ENCODE data around the gene FUOM.

The FUOM gene

GRCh38 chr10:133316266-133316665, 41.6 kb downstream of the FUOM start:
- DNase-seq = no peak

DNA sequence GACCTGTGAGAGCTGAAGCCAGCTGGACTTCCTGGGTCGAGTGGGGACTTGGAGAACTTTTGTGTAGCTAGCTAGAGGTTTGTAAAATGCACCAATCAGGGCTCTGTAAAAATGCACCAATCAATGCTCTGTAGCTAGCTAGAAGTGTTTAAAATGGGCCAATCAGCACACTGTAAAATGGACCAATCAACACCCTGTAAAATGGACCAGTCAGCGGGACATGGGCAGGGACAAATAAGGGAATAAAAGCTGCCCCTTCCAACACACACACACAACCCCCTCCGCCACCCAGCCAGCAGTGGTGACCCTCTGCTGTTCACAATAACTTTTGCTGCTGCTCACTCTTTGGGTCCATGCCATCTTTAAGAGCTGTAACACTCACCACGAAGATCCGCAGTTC, 42.0 kb downstream of the FUOM start:
- DNase-seq = peak in 1 of 56 donors; percentile 21

DNA sequence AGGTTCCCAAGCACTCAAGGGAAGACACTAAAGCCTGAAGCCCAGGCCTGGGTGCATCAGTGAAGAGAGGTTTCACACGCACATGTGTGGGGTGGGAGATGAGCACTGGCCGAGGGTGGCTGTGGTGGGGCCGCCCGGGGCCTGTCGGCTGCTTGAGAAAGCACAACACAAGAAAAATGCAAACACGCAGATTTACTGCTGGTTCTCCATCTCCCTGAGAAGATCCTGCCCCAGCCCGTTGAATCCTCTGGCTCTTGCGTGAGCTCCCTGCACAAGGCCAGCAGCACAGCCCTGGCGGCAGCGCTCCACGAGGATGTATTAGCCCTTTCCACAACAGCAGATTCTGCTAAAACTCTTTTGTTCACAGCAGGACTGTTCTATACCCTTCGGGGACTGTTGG, 42.9 kb downstream of the FUOM start:
- DNase-seq = no peak

DNA sequence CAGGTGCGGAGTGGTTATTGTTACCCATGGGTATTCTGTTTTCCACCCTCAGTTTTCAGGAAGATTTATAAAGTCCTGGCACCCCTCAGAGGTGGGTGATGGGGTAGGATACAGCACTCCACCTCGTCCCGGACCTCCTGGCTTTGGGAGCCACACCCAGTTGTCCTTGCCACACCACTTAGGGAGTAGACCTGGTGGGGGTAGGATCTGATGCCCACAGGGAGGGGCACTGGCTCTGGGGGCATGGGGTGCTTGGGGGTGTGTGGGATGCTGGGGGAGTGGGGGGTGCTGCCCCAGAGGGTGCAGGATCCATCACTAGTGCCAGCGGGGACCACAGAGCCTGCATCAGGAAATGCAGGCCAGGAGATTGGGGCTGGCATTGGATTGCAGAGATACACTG, 44.6 kb downstream of the FUOM start:
- DNase-seq = no peak

- DNase-seq = no peak
Measured at GRCh38 chr10:133312769-133313145, 45.1 kb downstream of the FUOM start.

DNA sequence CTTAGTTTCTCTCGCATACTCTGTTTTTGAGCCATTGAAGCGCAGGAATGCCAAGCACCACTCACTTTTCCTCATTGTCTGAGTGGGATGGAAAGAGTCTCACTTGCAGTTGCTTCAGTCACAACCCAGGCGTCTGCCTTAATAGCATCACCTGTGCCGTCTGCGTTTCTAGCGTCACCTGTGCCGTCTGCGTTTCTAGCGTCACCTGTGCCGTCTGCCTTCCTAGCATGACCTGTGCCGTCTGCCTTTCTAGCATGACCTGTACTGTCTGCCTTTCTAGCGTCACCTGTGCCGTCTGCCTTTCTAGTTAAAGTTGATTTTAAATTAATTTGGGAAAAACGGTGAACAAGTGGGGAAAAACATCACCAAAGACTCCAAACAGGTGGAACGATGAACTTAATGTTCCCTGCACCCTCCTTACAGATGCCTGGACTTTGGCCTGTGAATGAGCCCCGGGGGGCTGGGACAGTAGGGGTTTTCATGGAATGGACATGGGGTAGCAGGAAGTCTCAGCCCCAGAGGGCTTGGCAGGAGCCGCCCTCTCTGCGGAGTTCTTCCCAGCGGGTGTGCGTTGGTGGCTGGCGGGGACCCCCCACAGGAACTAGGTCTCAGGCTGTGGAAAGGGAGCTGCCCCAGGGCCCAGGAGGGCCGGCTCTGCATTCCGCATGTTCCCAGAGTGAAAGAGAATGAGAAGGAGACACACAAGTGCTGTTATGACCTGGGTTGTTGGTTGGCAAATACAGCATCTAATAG, 45.6 kb downstream of the FUOM start:
- no peak for DNase-seq

- DNase-seq = no peak
Measured at GRCh38 chr10:133311570-133311969, 46.2 kb downstream of the FUOM start.

DNA sequence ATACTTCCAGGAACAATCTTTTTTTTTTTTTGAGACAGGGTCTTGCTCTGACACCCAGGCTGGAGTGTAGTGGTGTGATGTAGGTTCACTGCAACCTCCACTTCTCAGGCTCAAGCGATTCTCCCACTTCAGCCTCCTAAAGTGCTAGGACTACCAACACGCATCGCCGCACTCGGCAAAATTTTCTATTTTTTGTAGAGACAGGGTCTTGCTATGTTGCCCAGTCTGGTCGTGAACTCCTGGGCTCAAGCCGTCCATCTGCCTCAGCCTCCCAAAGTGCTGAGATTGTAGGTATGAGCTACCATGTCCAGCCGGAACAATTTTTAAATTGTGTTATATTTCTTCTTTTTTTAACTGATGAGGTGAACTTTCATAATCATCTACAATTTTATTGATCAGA, 47.0 kb downstream of the FUOM start:
- DNase-seq = no peak

GRCh38 chr10:133310399-133310755, 47.4 kb downstream of the FUOM start:
- no peak for DNase-seq

GRCh38 chr10:133309720-133310398, 48.0 kb downstream of the FUOM start:
- no peak for DNase-seq

DNA sequence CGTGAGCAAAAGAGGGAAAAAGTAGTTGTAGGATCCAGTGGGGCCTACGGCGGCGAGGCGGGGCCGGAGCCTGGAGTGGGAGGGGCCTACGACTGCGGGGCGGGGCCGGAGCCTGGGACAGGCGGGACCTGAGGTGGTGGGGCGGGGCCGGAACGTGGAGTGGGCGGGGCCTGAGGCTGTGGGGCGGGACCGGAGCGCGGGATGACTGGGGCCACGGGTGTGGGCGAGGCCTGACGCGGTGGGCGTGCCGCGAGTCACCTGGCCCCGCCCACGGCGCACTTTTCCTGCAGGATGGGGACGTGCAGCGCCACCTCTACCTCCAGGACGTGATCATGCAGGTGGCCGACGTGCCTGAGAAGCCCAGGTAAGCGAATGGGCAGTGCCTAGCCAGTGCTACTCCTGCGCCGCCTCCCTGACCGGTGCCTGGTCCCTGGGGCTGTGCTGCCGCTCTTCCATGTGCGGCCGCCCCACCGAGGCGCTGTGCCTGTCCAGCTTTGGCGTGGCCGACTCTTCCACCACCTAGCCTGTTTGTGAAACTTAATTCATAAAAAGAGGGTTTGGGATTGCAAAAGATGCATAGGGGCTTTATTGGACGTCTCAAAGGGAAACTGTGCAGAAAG, 48.6 kb downstream of the FUOM start:
- DNase-seq = peak in 55 of 56 donors; percentile 68 to 94 (median 88)

DNA sequence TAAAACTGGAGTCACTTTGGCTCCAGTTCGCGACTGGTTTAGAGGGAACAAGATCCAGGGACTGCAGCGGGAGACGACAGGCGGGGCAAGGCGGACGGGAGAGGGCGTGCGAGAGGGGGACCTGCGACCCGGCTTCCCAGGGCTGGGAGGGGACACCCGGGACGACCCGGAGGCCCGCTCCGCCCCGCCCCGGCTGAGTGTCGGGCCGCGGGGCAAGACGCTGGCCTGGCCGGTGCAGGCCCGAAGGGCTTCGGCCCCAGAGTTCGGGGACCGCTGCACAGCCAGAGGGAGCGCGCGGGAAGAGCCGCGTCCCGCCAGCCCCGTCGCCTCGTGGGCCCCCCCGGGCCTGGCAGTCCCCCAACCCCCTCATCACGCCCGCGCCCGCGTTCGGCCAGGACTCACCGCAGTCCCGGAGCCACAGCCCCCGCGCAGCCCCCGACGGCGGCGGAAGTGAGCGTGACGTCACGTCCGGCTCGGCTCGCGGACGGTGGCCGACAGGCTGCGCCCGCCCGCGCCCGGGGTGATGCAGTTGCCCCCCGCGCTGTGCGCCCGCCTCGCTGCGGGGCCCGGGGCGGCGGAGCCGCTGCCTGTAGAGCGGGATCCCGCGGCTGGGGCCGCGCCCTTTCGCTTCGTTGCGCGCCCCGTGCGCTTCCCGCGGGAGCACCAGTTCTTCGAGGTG, 49.3 kb downstream of the FUOM start, which contains the start of the genes TUBGCP2 and ZNF511:
TUBGCP2 (minus strand) TSS at position 452 of the 679 bp plus-strand sequence. CDS start 5,931 bp downstream, outside the sequence.
ZNF511 (plus strand) TSS at position 494 of the 679 bp plus-strand sequence; CDS start at position 524, 30 bp downstream.
- peak in 52 of 56 donors; percentile 38 to 94 (median 86) for DNase-seq

- peak in 10 of 56 donors; percentile 6 to 56 (median 42) for DNase-seq
Measured at GRCh38 chr10:133307776-133308420, 49.9 kb downstream of the FUOM start.

DNA sequence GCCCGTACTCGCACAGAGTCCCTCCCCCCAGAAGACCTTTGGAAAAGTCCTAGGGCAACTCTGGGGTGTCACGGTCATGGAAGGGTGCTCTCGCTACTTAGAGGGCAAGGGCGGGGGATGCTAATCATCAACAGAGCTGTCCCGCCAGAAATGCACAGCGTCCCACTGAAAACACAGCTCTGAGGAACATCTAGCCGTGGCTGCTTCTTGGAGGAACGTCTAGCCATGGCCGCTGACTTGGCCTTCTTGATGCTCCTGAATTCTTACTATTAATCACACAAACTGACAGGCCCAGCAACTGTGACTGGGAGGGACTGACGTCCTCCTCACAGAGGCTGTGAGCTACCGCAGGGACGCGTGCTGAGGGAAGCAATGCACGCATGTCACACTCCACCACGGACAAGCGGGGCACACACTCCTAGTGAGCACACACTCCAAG, 50.9 kb downstream of the FUOM start:
- no peak for DNase-seq

DNA sequence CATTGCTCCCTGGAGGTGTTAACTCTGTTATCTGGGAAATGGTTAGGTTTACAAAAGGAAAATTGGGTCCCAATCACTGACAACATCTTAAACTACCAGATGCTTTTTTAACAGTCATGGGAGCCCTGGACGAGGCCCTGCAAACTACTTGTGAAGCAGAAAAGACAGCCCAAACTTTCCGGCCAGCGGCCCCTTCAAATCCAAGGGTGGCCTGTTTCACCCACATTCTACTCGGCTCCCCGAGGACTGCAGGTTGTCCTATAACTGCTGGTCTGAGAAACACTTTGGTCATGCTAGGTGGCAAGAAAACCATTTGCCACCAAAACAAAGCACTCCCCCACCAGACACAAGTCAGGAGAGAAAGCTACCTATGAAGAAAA, 51.7 kb downstream of the FUOM start:
- no peak for DNase-seq

All from amygdala (tissue), 56 donors.